Pons (tissue), 1 donor: ENCODE measurements around the gene RFNG.

Experiments
- DNase-seq: peaks from one replicate; pipeline ENCODE4 v3.0.0-alpha.2; 2016; ENCODE audit warnings: low spot score

The RFNG gene

DNA sequence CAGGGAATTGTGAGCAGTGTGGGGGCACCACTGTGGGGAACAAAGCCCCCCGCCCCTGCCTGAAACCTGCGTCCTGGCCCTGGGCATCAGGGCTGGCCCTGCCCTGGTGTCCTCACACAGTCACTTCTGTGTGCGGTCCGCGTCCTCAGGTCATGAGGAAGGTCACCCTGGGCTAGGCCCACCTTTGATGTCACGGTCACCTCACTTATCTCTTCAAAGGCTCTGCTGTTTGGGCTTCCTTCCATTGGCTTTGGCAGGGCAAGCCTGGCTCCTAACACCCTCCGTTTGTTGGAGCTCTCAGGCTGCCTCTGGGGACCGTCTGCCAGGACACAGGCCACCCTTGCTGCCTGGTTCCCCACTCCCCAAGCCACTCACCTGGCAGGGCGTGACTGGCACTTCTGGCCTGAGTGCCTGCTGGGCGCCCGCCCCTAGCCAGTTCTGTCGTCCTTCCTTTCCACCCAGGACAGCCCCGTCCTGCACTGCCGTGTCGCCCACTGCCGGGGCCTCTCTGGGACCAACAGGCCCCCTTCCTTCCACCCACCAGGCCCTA is 37.8 kb downstream of the RFNG start:
- no peak for DNase-seq

DNA sequence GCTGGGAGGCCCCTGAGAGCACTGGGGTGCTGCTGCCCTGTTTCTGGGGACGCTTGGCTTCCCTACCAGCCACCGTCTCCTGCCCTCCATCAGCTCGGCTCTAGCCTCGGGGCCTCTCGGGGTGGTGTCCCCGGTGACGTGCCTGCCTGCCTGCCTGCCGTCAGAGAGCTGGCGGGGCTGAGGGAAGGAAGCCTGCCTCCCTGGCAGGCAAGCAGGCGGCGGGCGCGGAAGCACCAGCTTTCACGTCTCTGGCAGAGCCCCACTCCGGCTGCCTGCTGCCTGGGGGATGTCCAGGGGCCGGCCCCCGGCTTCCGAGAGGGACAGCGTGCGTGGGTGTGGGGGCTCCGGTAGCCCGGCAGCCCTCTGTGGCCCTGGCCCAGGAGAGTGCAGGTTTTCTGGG is 38.3 kb downstream of the RFNG start:
- DNase-seq: no peak

DNA sequence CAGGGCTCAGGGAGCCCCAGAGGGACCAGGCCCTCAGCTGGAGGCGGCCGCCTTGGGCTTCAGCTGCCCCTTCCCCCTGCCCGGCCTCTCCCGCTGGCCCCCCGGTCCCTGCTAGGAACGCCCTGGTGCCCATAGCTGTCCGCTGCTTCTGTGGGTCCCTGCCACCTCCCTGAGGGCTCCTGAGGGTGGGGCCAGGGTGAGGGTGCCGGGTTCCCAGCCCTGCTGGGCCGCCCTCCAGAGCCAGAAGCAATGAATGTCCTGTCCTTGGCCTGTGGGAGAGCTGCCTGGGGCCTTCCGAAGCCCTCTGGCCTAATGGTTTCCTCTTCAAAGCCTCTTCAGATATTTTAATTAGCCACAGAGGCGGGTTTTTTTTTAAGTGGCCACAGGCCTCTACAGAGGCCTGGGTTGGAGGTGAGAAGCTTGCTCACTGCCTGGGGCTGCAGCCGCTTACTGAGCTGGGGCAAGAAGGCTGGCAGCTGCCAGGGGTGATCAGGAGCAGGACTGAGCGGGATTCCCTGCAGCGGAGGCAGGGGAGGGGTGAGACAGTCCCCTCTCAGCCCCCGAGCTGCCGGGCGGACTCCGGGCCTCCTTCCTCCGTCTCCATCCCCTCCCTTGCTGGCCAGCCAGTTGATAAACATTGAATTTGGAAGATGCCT is 38.8 kb downstream of the RFNG start:
- no peak for DNase-seq

DNA sequence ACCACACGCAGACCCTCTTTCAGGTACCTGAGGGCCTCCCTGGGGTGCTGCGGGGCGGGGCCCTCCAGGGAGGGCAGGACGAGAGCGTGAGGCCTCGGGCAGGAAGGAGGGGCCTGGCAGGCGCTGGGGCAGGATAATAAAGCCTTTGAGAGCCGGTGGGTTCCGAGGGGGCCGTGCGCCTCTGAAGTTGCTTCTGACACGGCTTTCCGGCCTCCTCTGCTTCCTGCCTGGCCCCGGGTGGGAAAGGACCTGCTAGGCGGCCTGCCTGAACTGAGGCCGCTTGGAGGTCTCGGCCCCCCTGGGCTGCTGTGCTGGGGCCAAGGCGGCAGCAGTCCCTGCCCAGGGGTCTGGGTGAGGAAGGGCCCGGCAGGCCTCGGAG is 39.4 kb downstream of the RFNG start:
- DNase-seq: no peak

DNA sequence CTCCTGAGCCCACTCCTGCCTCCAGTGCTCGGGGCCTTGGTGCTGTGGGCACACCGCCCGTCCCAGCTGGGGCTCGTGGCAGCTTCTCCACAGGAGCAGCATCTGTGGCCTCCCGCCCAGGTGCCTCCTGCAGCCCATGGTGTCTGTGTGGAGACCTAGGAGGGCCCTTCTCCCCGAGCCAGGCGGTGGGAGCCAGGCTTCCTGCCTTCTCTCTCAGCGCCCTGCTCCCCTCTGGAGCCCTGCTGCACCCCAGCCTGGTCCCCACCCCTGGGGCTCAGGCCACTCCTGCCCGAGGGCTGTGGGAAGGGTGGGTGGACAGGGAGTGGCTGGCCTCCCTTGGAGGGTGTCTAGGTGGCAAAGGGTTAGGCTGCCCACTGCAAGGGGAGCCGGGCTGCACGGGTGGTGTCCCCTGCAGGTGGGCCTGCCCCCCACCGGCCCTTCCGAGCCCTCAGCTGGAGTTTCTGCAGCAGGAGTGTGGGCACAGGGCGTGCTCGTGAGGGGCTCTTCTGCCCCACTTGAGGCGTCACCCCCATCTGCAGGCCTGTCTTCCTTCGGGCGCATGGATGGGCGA is 39.9 kb downstream of the RFNG start:
- DNase-seq: no peak

DNA sequence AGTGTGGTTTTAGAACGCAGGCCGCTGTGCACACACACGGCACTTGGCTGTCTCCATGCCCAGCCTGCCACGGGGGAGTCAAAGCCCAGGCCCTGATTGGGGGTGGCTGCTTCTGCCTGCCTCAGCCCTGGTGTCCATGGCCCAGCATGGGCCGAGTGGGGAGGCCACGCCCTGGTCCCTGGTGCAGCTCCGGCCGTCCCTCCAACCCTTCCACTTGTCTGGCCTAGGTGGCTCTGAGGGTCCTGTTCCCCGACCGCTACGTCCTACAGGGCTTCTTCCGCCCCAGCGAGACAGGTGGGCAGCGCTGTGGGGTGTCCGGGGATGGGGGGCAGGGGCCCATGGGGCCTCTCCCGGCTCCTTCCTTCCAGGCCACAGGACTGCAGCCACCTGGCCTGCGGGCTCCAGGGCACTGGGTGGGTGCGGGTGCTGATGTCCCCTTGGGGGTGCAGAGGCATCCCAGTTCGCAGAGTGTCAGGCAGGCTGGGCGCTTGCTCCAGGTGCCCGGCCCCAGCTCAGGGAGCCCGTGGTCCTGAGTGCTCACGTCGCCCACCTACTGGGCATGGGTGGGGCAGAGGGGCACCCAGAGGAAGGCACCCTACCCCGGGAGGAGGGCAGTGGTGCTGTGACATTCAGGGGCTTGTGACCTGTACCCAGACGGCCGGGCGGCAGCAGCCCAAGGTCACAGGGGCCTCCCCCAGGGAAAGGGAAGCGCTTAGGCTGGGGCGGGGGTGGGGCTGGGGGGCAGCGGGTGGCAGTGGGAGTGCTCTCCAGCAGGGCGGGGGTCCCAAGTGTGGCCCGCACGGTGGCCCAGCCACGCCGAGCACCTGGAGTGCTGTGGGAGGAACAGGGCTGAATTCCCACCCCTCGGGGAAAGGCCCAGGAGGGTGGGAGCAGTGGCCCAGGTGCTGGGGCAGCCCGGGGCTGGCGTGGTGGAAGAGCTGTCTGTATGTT is 40.8 kb downstream of the RFNG start:
- no peak for DNase-seq

DNA sequence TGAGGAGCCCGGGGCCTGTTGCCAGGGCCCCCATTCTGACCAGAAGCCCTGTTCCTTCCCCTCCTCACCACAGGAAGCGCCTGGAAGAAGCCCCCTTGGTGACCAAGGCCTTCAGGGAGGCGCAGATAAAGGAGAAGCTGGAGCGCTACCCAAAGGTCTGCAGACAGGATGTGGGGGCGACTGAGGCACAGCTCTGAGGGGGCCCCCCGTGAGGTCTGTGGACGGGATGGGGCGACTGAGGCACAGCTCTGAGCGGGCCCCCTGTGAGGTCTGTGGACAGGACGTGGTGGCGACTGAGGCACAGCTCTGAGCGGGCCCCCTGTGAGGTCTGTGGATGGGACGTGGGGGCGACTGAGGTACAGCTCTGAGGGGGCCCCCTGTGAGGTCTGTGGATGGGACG is 42.2 kb downstream of the RFNG start:
- no peak for DNase-seq

DNA sequence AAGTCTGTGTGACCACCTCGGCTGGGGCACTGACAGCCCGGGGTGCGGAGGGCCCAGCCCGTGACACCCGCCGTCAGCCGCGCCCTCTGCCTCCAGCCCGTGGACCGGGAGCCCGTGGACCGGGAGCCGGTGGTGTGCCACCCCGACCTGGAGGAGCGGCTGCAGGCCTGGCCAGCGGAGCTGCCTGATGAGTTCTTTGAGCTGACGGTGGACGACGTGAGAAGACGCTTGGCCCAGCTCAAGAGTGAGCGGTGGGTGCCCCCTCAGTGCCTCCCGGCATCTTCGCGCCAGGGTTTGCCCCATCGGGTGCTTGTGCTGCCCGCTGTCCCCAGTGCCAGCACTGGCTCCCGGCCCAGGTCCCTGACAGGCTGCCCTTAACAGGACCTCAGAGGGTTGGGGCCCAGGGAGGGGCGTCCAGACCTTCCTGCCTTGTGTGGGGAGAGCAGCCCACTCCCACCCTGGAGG is 42.6 kb downstream of the RFNG start:
- no peak for DNase-seq

DNA sequence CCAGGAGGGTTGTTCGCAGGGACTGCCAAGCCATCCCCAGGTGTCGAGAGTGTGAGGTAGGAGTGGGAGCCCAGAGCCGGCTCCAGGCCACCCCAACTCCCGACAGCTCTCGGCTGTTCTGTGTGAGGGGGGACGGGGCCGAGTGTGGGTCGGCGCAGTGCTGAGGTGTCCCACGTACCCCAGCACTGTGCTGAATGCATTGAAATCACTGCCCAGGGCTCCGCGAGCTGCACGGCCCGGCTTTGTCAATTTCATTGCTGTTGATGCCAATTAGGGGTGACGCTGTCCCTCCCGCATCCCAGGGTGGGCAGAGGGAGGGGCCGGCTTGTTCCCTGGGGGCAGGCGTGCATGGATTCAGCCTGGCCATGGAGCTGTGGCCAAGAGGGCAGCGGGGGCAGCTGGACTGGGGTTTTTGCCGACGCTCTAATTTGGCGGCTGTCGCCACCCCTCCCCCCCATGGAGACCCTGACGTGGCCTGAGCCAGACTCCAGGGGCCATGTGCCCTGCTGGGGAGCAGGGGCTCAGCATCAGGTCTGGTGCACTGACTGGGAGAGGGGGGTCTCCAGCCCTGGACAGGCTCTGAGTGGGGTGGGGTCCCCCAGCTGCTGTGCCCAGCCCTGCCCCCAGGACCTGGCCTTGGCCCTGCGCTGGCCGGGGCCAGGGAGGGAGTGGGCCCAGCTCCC is 43.2 kb downstream of the RFNG start:
- DNase-seq: no peak

DNA sequence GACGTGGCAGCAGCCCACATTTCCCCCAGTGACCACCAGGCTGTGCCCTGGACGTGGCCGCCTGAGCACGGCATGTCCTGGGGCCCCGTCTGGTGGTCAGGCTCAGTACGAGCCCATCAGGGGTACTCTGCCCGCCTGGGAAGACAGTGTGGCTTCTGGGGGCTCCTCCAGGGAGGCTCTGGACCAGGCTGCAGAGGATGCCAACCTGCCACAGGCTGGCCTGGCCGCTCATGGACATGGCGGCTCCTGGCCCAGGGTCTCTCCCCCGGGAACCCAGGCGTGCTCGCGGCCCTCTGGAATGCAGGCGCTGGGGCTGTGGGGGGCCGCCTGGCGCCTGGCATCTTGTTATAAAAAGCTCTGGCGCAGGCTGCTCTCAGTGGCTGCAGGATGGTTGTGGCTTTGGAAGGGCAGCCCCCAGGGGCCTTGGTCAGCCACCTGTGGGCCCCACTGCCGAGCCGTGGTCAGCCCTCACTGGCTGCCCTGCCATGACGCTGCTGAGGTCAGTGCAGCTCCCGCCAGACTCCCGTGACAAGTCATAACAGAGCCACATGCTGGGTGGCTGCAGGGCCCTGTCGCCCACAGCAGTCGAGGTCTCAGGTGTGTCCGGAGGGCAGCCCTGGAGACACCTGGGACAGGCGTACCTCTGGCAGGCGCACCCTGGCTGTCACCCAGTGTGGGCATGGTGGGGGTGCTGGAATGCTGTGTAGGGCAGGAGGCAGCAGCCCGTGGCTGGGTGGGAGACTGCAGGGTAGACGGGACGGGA is 43.9 kb downstream of the RFNG start:
- DNase-seq: no peak

DNA sequence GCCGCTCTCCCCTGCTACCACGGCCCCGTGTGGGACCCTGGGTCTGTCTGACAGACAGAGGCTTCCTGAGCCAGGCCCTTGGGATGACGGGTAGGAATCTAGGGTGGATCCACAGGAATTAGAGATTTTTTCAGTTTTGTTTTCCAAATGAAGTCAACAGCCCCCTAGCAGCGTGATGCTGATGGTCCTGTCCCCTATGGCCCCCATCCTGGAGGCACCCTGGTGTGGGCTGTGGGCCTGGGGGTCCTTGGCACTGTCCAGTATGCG is 44.5 kb downstream of the RFNG start:
- DNase-seq: no peak

DNA sequence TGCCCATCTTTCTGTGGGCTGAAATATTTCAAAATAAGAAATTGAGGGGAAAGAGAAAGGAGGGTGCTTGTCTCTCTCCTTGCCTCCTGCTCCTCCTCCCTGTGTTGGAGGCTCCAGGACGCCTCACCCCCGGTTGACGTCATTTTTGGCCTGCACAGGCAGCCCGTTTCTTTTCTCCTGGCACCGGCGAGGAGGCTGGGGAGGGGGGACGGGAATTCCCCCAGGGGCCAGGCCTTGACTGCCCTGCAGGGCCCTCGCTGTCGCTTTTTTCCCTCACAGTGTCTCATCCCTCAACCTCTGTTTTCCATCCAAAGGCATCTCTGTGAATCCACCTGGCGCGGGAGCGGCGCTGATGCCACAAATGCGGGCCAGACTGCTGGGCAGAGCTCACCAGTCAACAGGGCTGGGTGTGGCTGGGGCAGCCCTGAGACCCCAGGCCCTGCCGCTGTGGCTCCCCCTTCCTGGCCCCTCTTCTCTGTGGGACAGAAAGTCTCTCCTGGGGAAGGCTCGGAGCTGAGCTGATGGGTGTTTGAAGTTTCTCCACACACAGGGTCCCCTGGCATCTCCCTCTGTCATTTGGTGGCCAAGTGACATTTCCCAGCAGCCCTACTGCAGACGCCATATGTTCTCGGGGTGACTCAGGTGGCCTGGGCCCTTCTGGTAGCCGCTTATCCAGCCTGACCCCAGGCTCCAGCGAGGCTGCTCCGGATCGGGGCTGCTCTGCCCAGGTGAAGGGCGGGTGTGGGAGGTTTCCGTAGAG is 45.0 kb downstream of the RFNG start:
- DNase-seq: no peak

DNA sequence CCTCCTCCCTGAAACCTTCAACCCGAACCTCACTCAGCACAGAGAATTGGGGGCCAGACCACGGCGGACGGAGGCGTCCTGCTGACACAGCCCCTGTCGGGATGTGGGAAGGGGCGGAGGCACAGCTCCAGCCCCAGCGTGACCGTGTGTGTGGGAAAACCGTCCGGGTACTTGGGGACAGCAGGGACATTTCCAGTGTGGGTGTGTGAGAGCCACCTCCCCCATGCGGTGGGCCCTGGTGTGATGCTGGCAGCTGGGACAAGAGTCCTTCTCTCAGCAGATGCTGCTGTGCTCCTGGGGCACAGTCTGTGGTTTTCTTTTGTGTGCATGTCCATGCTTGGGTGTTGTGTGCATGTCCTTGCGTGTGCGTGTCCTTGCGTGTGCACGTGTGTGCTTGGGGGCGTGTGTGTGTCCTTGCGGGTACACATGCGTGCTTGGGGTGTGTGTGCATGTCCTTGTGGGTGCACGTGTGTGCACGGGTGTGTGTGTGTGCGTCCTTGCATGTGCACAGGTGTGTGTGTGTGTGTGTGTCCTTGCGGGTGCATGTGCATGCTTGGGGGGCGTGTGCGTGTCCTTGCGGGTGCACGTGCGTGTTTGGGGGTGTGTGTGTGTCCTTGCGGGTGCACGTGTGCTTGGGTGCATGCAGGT is 45.8 kb downstream of the RFNG start:
- DNase-seq: no peak

DNA sequence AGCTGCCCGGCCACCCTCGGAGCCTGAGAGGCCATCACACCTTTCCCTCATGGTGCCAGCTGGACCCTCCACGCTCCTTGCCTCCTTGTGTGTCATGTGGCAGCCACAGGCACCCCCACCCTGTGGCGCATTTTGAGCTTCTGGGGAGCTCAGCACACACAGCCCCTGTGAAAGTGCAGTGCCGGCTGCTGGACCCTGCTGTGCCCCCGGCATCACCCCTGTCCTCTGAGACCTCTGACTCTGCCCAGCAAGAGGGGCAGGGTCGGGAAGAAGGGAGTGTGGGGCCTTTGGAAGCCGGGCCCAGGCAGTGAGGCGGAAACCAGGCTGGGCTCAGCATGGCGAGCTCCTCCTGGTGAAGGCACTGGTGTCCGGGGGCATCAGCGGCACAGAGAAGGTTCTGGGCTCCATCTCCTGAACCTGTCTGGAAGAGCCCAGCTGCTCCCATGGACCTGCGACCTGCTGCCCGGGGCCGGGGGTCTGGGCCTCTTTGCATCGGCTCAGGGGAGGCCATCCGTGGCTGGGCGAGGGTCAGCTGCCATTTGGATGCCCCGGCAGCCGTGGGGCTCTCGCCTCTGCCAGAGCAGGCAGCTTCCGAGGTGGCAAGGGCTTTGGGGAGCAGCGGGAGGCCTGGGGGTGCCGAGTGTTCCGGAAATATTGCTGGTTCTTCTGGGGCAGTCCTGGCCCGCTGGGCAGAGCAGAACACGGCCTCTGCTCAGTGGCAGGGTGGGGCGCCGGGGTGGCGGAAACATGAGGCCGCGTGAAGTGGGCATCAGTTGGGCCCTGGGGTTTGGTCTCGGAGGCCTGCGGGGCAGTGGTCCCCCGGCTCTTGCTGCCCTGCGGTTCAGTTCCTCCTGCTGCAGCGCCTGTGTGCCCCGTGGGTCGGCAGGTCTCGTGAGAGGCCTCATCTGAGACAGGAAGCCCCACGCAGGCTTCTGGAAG is 46.8 kb downstream of the RFNG start:
- DNase-seq: no peak

DNA sequence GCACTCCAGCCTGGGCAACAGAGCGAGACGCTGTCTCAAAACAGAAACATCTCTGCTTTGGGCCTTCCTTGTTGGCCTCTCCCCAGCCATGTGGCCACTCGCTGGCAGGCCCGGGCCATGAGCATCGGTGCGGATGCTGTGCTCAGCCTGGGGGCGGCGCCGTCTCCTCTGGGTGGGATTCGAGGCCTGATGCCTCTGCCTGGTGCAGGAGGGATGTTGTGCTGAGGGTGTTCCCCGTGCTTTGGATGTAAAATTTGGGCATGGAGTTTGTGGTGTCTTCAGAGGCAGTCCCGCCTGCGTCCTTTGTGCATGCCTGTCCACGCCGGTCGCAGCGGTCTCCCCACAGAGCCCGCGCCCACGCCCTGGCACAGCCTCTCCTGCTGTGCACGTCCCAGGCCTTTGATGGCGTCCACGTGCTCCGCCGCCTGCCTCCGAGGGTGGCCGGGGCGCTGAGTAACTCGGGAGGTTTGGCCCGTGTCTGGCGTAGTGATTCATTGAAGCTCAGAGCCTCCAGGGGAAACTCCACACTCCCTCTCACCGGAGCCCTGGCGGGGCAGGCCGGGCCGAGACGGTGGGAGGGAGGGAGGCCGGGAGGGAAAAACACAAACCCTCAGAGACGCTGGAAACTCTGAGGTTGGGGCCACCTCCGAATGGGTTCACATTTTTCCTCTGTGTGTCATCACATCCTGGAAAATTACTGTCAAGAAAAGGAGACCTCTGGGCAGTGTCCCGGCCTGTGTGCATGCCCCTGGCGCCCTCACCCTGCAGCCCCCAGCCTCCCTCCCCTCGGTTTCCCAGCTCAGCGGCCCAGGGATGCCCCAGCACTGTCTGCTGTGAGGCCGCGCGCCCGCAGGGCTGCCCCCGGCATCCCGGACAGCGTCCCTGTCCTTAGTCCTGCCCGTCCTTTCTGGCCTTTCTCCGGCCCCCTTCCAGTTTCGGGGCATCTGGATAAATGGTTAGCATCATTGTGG is 47.9 kb downstream of the RFNG start:
- no peak for DNase-seq

DNA sequence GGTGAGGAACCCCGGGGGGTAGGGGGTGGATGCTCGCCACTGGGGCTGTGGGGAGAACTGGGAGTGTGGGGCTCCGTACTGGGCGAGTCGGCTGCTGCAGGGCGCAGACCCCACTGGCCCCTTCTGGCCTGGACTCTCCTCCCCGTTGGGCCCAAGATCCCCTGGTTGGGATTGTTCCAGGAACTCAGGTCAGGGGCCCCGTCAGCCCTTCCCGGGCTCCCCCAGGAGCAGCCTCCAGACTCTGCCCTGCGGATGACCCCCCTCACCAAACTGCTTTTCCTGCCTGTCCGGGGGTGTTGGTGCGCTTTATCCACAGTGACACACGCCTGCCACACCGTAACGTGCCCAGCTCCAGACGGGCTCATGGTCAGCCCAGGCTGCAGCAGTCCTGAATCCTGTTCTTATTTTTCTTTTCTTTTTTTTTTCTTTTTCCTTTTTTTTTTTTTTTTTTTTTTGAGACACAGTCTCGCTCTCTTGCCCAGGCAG is 50.0 kb downstream of the RFNG start:
- no peak for DNase-seq

DNA sequence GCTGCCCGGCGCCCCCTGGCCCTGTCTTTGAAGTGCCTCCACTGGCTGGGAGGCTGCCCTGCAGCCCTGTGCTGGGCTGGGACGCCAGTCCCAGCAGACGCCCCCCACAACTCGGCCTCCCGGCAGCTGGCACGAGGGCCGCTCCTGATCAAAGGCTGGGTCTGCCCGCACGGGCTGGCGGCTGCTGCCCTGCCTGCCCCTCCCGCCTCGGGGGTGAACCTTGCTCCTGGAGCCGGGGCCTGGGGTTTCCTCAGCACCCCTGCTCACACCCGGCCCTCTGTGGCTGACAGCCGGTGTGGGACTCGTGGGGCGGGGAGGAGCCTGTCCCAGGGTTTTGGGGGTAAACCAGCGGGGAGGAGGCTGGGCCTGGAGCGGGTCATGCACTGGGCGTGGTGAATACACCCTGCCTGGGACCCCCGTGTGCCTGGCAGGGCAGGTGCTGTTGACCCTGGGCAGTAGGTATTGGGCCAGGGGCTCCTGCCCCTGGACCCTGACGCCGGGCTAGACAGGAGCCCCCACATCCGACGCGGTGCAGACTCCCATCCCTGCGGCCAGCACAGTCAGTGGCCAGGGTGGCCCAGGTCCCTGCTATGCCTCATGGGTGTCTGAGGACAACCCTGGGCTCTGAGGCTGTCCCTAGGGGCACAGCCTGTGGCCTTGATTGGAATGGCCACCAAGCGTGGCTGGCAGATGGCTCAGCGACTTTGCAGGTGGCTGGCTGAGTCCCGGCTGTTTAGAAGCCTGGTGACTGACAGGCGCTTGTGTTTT is 50.6 kb downstream of the RFNG start:
- DNase-seq: no peak
